ENCODE data around the gene BPGM.
"Not testable (repeated sequence)": the region's sequence is repeated elsewhere in the genome, so short reads cannot be mapped to it uniquely, and the experiment has no call there.

BPGM gene

DNA sequence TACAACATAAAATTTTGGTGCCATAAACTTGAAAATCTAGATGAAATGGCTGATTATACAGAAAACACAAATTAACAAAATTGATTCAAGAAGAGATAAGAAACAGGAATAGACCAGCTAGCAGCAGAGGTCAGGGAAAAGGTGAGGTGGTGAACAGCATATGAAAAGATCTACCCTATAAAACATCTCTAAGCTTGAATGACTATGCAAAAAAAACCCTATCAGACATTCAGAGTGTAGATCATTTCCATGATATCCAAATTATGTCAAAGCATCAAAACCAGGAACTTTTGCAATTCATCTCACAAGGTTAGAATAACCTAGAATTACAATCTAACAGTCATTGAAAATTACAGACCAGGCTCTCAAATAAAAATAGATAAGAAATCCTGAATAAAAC lies 14.6 kb upstream of the BPGM start:
- DNase-seq (ENCODE audit: low spot score): no peak

DNA sequence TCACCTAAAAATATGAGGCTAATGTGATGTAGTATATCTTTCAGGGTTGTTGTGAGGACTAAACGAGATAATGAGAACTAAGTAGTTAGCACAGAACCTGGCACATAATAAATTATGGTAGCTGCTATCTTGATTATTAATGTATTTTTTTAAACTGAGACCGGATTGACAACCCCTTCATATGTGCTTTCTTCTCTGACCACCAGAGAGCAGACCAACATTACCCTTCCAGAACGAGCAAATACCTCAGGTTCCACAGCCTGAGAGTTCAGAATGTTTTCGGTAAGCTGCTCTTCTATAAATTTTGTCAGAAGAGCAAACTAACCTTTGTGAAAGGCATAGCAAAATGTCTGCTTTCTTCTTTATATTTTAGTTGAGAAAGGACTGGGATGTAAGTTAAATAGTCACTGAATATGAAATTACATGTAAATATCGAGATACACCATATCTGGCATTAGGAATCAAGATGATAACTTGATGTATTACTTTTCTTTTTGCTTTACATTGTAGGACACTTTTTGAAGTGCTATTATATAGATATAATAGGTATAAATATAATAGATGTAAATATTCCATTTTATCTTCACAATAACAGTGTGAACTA lies 13.6 kb upstream of the BPGM start:
- DNase-seq (ENCODE audit: low spot score): peak; percentile 83

GRCh38 chr7:134636008-134636449 lies 10.6 kb upstream of the BPGM start:
- DNase-seq (ENCODE audit: low spot score): no peak

DNA sequence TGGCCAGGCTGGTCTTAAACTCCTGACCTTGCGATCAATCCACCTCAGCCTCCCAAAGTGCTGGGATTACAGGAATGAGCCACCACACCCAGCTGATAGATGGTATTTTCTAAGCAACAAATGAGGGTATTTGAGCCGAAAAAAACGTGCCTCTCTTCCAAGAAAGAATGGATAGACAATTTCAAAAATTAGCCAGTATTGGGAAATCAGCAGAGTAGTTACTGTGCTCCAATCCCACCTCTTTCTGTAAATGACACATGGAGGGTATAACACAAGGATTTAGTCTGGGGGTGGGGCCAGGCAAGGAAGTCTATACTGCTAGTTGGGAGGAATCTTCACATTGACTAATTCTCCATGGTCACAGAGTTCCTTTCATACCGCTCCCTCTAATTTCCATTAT lies 9.2 kb upstream of the BPGM start:
- DNase-seq (ENCODE audit: low spot score): no peak

- no peak for DNase-seq (ENCODE audit: low spot score)
These were observed 8.5 kb upstream of the BPGM start for GRCh38 chr7:134637934-134638719.

DNA sequence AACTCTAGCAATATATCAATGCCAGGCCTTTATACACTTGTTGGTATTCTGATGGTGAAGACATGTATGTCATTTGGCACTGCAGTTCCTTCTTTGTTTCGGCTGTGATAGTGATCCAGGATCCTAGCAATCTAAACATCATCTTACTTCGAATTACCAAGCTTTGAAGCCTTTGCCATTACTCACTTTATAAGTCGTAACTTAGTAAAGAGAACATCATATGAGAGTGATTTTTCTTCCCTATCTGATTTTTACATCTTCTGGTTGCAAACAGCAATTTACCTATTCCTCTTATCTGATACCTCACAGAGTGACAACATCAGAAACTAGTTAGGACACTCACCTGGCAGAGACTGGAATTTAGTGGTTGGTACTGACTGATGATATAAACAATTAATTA lies 7.6 kb upstream of the BPGM start:
- no peak for DNase-seq (ENCODE audit: low spot score)

GRCh38 chr7:134639683-134640279 lies 6.9 kb upstream of the BPGM start:
- DNase-seq (ENCODE audit: low spot score): no peak

DNA sequence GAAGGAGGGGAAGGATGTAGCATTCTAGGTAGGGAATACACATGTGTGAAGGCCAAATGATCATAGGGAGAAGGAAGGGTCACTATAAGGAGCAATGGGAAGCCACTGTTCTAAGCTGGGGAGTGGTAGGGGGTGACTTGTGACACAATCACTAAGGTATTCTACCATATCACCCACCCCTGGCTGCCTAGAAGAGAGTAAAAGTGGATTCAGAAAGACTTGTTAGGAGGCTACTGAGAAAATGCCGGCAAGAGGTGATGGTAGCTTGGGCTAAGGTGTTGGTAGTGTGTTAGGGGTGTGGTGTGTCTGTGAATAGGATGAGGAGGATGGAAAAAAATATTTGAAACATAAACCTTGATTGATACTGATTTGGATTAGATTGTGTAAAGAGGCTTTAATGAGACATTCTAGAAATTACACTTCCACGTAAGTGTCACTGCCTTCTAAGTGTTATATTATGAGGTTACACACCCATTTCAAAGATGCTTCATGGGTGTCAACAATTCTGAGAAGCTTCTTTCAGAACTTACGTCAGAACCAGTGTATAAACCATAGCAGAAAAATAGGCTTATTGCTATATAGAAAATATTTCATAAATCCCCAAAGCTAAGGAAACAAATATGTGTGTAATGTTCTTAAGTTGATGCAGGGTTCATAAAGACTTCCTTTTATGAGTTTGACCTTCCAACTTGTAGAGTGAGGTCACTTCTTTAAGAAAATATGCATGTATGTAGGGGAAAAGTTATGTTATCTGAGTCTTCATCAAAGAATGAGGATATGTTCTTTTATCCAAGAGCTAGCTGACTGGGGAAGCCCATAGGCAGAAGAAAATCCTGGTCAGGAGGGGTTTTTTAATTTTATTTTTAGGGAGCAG lies 5.6 kb upstream of the BPGM start:
- DNase-seq (ENCODE audit: low spot score): no peak

- DNase-seq (ENCODE audit: low spot score): not testable (repeated sequence)
These were observed 4.7 kb upstream of the BPGM start for GRCh38 chr7:134641981-134642380.

DNA sequence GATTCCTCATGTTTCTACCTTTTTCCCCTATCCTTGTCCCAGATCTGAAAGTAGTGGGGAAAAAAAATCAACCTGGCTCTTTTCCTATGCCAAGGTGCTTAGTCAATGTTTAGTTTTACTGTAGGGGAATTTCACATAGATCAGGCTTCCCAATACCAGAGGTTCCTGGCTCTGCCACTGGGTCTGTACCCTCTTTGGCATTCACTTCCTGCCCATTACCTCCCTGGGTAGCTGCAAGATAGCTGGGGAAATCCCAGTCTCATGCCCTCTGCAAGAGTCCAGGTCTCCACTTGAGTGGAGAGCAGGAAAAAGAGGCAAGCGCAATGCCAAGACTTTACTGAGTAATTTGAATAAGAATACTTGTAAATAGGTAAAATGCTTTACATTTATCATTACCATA lies 3.5 kb upstream of the BPGM start:
- DNase-seq (ENCODE audit: low spot score): no peak

GRCh38 chr7:134645478-134645877 lies 1.2 kb upstream of the BPGM start:
- no peak for DNase-seq (ENCODE audit: low spot score)

- DNase-seq (ENCODE audit: low spot score): no peak
These were observed 718 bp upstream of the BPGM start for GRCh38 chr7:134645935-134646334.

GRCh38 chr7:134648456-134648855 lies 1.8 kb downstream of the BPGM start:
- peak; percentile 36 for DNase-seq (ENCODE audit: low spot score)

GRCh38 chr7:134649226-134649775 lies 2.6 kb downstream of the BPGM start:
- DNase-seq (ENCODE audit: low spot score): peak; percentile 32

DNA sequence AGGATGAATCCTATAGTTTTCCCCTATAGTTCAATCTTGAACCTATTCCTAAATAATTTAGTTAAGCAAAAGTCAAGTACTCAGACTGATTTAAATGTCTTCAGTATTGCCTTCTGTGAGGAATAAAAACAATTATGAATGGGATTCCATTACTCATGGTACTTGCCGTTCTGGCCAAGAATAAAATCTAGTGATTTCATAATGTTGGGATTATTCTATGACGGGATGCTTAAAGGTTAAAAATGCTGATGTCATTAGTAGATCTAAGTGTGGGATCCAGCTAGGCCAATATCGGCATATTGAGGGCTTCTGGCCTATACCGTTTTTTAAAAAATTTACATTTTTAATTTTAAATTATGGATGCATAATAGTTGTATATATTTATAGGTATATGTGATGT lies 5.3 kb downstream of the BPGM start:
- DNase-seq (ENCODE audit: low spot score): no peak

GRCh38 chr7:134654104-134654775 lies 7.6 kb downstream of the BPGM start:
- DNase-seq (ENCODE audit: low spot score): no peak

DNA sequence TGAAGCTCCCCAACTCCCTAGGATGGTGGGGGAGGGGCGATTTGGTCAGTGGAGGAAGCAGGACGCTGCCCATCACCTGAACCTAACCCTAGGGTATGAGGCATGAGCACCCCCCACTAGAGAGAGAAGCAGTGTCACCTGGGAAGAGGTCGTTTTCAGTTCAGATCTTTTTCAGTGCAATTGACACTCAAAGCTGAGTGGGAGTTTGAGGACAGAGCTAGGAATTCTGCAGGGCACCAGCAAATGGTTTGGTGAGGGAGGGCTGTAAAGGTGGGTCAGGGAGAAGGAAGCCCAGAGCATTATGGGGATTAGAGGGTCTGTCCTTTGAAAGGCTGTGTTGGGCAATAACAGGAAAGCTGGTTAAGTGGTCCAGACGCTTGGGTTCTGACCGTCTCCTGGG lies 10.9 kb downstream of the BPGM start:
- no peak for DNase-seq (ENCODE audit: low spot score)

DNA sequence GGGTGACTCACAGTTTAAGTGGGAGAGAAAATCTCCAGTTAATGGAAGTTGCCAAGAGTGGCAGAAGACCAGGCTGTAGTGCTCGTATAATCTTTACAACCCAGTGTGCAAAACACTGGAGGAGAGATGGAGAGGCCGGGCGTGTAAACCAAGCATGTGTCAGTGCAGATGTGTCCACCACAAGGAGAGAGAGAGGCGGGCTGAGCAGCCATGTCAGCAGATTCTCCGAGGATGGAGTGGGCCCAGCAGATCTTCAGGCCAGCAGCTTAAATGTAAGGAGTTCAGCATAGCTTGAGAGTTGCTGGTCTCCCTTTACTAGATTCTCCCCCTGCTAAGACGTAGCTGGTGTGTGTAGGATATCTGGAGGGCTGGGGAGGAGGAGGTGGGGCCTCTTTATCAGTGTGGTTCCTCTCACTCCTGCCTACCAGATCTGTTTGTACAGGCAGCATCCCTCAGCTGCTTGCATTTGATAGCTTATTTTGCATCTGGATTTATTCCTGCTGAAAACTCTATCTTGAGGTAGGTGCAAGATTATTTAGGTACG lies 13.7 kb downstream of the BPGM start:
- DNase-seq (ENCODE audit: low spot score): no peak

GRCh38 chr7:134660961-134661376 lies 14.3 kb downstream of the BPGM start:
- DNase-seq (ENCODE audit: low spot score): no peak

DNA sequence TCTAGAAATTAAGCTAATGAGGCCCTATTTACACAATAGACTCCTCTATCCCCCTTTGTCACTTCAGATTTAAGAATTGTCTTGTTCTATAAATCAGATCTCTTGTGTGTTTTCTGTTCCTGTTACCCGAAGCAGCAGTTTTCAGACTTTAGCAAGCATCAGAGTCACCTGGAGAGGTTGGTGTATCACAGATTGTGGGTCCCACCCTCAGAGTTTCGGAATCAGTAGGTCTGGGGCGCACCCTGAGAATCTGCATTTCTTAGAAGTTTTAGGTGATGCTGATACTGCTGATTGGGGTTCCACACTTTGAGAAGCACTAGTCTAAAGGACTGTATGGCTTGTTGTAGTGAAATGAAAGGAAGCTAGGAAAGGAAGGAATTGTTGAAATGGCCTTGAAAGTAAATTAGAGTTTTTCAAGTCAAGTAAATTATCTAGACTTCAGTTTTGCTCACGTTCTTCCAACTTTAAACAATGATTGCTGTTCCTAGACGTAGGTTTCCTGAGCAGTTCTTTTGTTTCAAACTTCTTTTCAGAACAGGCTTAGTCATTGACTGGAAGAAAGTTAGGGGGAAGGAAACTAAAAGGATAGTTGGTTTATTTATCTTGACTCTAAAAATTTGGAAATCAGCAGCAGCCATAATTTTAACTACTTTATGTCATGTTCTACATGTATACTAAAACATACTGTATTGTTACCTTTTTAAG lies 15.7 kb downstream of the BPGM start:
- no peak for DNase-seq (ENCODE audit: low spot score)

- DNase-seq (ENCODE audit: low spot score): no peak
These were observed 16.2 kb downstream of the BPGM start for GRCh38 chr7:134662871-134663205.
